Measurements from ENCODE around the gene DDX47. TPM values are rescaled to one million over a fixed set of nuclear protein-coding genes. Genes with fewer than 3 reads are reported as not detected.

Gene DDX47
- total and polyA plus RNA-seq, 2 of the 13 experiments (the other 11 are each of a cell fraction or from before 2014, with no cell fraction given), result 48.5 to 78.7 TPM

DNA sequence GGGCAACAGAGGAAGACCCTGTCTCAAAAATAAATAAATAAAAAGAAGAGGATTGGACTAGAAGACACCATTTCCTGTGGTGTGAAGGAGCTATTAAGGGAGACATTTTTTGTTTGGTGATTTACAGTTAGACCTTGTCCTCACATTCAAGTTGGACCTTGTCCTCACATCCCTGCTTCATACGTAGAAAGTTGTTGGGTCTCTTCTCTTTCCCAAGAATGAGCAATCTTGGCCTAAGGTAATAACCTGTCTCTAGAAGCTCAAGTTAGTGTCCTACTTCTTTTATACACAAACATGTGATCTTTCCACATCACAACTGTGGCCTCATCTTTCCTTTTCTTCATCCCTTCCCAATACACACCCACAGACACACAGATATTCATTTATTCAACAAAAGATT is 14.7 kb upstream of the DDX47 start:
- Histone ChIP-seq H3K27me3 (ENCODE audit: control insufficient read depth in 1 of 2, insufficient read depth in 2 of 2, low read length in 2 of 2) (peaks cover 0 to 6% of the 10 kb centered on the region in 2 experiments; a peak in 2 of 5 replicates), H3K36me3 (replicated peaks in 1 of 2; ENCODE audit: control insufficient read depth in 1 of 2, insufficient read depth in 2 of 2, low read length in 2 of 2) (no peaks in the 10 kb centered on the region), H3K9ac (ENCODE audit: insufficient read depth, low read depth, low read length) (no peak overlapping the region), H4K20me1 (ENCODE audit: insufficient read depth, low read length) (no peaks in the 10 kb centered on the region), H3K4me2 (ENCODE audit: low read depth, low read length) (no peak overlapping the region), H2AFZ (ENCODE audit: low read length) (no peak overlapping the region), H3K27ac (ENCODE audit: extremely low read length, insufficient read depth, low read length) (no peak overlapping the region), H3K4me1 (ENCODE audit: insufficient read depth, low read length) (peaks cover 6% of the 10 kb centered on the region; the same call in 1 of the 2 replicates), H3K79me2 (ENCODE audit: insufficient read depth, low read length) (no peaks in the 10 kb centered on the region), H3K4me3 (replicated peaks in 1 of 3; ENCODE audit: insufficient read depth in 1 of 3, low read depth in 2 of 3, low read length in 3 of 3) (no peak overlapping the region), H3K9me3 (ENCODE audit: low read length) (no peaks in the 10 kb centered on the region)
- no peak for FAIRE-seq
- ATAC-seq, result no peak
- 5% methylated on average over 1 of the region's 1 CpG for WGBS (ENCODE audit: low lambda C conversion rate)
- in situ Hi-C loops (cut with HindIII; ENCODE audit: extremely low pct_ligation_motif_present, low pct_unique_long_range_greater_than_20kb) (loop anchor here (25.0 kb wide), 1 partner anchor 414 kb away; no protein-coding TSS in a partner anchor), intact Hi-C loops (cut with micrococcal nuclease; ENCODE audit: unreplicated experiment) (no loop called here)
- TF ChIP-seq, protein P1, sequence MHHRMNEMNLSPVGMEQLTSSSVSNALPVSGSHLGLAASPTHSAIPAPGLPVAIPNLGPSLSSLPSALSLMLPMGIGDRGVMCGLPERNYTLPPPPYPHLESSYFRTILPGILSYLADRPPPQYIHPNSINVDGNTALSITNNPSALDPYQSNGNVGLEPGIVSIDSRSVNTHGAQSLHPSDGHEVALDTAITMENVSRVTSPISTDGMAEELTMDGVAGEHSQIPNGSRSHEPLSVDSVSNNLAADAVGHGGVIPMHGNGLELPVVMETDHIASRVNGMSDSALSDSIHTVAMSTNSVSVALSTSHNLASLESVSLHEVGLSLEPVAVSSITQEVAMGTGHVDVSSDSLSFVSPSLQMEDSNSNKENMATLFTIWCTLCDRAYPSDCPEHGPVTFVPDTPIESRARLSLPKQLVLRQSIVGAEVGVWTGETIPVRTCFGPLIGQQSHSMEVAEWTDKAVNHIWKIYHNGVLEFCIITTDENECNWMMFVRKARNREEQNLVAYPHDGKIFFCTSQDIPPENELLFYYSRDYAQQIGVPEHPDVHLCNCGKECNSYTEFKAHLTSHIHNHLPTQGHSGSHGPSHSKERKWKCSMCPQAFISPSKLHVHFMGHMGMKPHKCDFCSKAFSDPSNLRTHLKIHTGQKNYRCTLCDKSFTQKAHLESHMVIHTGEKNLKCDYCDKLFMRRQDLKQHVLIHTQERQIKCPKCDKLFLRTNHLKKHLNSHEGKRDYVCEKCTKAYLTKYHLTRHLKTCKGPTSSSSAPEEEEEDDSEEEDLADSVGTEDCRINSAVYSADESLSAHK (CRISPR knock-in tag; IDR thresholded peaks at IDR 0.05; ENCODE audit: borderline replicate concordance), result no peak
- TF ChIP-seq CBX5 (CRISPR knock-in tag; IDR thresholded peaks at IDR 0.05; ENCODE audit: borderline replicate concordance) (no peak), ZNF562 (CRISPR knock-in tag; IDR thresholded peaks at IDR 0.05; ENCODE audit: borderline replicate concordance) (no peak), SP5 (CRISPR knock-in tag; IDR thresholded peaks at IDR 0.05; ENCODE audit: borderline replicate concordance, low read depth) (no peak), RBM39 (IDR thresholded peaks at IDR 0.05; ENCODE audit: low read depth, low read length, poor library complexity, severe bottlenecking) (no peak)
- CTCF ChIA-PET (ENCODE audit: low intra/inter-chr PET ratio, low total read pairs), result no interaction called here
- DNase-seq (ENCODE audit: low spot score), result no peak
- no TSS peak for BruUV-seq (replicated peaks)
- POLR2A ChIA-PET, result no interaction called here

Measured in HepG2 (cell line).